Omental fat pad (tissue), 4 donors: ENCODE results near the gene PCYT2. TPM values are rescaled to one million over a fixed set of nuclear protein-coding genes. Genes with fewer than 3 reads are reported as not detected.
"Not testable (repeated sequence)": the region's sequence is repeated elsewhere in the genome, so short reads cannot be mapped to it uniquely, and the experiment has no call there.

Source experiments
- ATAC-seq: fragments of 150-250 bp; one replicate; pipeline ENCODE4 v1.9.1; 2016; ENCODE audit warnings: mild to moderate bottlenecking, moderate library complexity; ENCODE audit not compliant: low FRiP score
- DNase-seq: peaks from one replicate; pipeline ENCODE4 v3.0.0-alpha.2; 2019; ENCODE audit warnings: low spot score
- CTCF ChIP-seq, 3 donors: fragments of 450-650 bp; IDR thresholded peaks; one replicate each; pipeline ENCODE4 v1.5.1; 2016 to 2017; ENCODE audit warnings: antibody characterized with exemption in 3 of 3, mild to moderate bottlenecking in 3 of 3, moderate library complexity in 2 of 3
- total RNA-seq, 4 donors: library from RNA; depleted of rRNA; stranded (reverse); fragments of >200 nt; gene quantifications; one replicate each; pipeline ENCODE4 v1.1.0, GENCODE V29; 2016

The PCYT2 gene
- total RNA-seq, 4 donors from 2014 or later: 36.5 to 64.7 (median 45.5) TPM

GRCh38 chr17:81956607-81957589 lies 45.7 kb upstream of the PCYT2 start:
- ATAC-seq (no peak), DNase-seq (no peak)
- no peak for TF ChIP-seq CTCF (IDR thresholded peaks at IDR 0.05)

- TF ChIP-seq CTCF (IDR thresholded peaks at IDR 0.05): no peak
- DNase-seq: no peak
- ATAC-seq: no peak
Observed at GRCh38 chr17:81955756-81956544, 44.8 kb upstream of the PCYT2 start.

GRCh38 chr17:81955058-81955681 lies 44.0 kb upstream of the PCYT2 start:
- DNase-seq (no peak), ATAC-seq (no peak)
- no peak for TF ChIP-seq CTCF (IDR thresholded peaks at IDR 0.05)

GRCh38 chr17:81954131-81955057 lies 43.2 kb upstream of the PCYT2 start:
- no peak for ATAC-seq
- no peak for TF ChIP-seq CTCF (IDR thresholded peaks at IDR 0.05)

GRCh38 chr17:81953443-81953842 lies 42.2 kb upstream of the PCYT2 start:
- not testable (repeated sequence) for ATAC-seq, DNase-seq

More at GRCh38 chr17:81954131-81955057, 43.2 kb upstream of the PCYT2 start:
- no peak for DNase-seq

GRCh38 chr17:81952792-81953228 lies 41.6 kb upstream of the PCYT2 start:
- ATAC-seq (no peak), DNase-seq (no peak)
- no peak for TF ChIP-seq CTCF (IDR thresholded peaks at IDR 0.05)
